Measurements from ENCODE around the gene POLR3K.

The POLR3K gene

DNA sequence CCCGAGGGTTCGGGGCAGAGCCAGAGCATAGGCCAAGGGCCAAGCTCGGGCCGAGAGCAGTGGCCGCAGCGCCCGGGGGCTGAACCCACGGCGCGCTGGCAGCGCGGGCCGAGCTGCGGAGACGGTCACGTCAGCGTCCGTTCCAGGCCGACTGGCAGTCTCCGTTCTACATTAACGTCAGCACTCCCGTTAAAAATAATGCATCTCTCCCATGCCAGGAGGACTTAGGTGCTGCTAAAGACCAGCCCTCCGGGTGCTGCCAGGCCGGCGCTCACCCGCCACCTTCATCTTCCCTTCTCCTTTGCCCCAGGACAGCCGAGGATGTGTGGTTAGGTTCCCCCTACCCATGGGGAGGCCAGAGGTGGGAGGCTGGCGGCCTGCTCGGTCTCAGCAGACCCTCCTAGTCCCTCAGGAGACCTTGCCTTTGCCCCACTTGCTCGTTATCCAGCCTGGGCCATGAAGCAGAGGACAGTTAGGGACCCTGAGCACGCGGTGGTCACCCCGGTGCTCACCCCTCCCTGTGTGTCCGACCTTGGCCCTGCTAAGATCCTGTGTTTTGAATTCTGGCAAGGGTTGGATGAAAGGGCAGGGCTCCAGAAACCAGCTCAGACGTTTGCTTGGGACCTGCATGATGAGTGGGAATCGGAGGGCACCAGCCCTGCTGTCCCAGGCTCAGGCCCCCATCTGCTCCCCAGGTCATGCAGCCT lies 25.2 kb upstream of the POLR3K start:
- no peak for DNase-seq

- DNase-seq = peak; percentile 29
Measured at GRCh38 chr16:77807-78443, 24.5 kb upstream of the POLR3K start, which contains the start of gene MPG. MPG (plus strand) TSS chr16:78225; CDS start chr16:78310, 85 bp downstream.

GRCh38 chr16:77273-77806 lies 23.9 kb upstream of the POLR3K start:
- no peak for DNase-seq

DNA sequence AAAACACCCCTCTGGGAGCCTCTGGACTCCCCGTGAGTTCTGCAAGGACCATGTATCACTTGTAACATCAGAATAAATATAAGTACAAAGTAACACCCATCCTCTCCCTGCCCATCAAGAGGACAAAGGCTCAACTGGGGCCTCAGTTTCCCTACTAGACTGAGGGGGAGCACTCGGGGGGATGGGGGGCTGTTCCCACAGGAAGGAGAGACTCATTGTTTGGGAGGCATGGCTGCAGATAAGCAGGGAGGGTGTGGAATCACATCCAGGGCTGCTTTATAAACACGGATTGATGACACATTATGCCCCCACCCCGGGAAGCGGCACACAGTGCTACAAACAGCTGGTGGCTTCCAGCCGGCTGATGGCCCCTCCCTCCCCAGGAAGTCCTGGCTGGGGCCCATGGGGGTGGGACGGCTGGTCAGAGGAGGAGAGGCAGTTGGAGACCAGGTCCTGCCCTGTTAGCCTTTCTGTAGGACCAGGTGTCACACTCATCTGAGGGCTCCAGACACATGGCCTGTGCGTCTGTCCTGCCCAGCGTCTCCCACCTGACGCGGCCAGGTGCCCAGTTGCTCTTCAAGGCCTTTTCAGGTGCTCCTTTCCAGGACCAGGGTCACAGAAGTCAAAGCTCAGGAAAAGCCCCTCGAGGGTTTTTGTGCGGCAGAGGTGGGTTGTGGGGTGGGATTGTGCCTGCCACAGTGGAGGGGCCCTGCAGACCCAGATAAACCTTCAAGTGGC lies 23.3 kb upstream of the POLR3K start:
- DNase-seq = no peak

GRCh38 chr16:75580-76501 lies 22.4 kb upstream of the POLR3K start:
- DNase-seq = no peak

DNA sequence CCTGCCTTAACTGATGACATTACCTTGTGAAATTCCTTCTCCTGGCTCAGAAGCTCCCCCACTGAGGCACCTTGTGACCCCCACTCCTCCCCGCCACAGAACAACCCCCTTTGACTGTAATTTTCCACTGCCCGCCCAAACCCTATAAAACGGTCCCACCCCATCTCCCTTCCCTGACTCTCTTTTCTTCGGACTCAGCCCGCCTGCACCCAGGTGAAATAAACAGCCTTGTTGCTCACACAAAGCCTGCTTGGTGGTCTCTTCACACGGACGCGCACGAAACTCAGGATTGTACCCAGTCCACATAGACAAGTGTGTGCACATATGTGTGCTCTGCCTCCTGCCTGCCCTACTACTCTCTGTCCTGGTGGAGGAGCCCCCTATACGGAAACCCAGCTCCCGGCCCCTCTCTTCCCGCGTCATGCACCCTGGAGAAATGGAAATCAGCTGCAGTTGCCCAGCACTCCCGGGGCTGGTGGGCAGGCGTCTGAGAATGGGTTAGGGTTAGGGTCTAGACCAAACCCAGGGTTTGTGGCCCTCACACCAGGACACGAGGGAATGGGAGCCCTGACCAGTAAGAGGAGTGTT lies 21.4 kb upstream of the POLR3K start:
- DNase-seq = no peak

- no peak for DNase-seq
Measured at GRCh38 chr16:74051-74746, 20.8 kb upstream of the POLR3K start.

DNA sequence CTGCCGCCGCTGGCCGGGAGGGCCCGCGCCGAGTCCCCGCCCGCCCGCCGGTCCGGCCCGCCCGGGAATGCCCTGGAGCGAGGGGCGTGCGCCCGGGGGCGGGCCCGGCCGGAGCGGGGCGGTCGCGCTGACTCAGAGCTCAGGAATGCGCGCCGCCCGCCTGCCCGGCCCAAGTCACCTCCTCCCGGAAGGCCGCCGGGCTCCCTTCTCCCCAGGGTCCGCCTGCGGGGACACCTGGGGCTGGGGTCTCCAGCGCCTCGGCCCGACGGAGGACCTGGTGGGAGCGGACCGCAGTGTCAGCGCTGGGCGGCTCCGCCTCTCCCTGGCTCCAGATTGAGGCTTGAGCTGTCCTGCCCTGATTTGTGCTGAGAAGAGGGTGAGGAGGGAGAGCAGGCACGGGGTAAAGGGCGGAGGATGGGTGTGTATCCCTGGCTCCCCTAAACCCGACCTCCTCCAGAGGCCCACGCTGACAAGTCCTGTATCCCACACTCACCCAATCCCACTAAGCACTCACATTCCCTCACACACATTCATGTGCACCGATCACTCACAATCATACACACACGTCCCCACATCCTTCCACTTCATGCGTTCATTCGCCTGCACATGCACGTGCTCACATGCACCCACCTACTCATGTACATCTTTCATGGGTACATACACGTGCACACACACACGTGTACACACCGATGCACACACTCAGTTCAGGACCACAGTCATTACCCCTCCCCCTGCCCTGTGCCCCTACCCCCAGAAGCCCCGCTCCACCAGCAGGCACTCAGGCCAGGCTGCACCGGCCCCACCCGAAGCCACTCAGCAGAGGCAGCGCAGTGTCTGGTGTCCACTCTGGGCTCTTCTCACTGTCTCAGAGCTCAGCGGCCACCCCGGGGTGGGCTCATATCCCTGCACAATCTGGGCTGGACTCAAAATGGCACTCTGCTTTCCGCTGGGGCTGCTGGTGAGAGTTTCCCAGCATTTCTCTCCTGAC lies 19.4 kb upstream of the POLR3K start, which contains the start of gene RHBDF1:
TSS of gene RHBDF1 (minus strand) at position 71 of the 988 bp plus-strand sequence. CDS start 7,616 bp downstream, outside the sequence.
- DNase-seq = no peak

- DNase-seq = no peak
Measured at GRCh38 chr16:71540-72401, 18.4 kb upstream of the POLR3K start.

DNA sequence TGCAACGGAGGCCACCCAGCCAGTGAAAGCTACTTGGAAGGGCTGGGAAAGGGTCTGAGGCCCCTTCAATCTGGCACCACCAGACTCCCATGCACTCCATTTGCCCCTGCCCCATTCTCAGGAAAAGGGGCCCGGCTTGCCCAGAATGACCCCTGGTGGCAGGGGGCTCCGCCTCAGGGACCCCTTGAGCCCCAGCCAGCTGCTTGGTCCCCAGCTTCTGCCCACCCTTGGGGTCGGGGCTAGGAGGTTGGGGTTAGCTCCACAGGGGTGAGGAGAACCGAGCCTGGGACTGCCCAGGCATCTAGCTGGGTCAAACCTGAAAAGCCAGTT lies 17.8 kb upstream of the POLR3K start:
- no peak for DNase-seq

DNA sequence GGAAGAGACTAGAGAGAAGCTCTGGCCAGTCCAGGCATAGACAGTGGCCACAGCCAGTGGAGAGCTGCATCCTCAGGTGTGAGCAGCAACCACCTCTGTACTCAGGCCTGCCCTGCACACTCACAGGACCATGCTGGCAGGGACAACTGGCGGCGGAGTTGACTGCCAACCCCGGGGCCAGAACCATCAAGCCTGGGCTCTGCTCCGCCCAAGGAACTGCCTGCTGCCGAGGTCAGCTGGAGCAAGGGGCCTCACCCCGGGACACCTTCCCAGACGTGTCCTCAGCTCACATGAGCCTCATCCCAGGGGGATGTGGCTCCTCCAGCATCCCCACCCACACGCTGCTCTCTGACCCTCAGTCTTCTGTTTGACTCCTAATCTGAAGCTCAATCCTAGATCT lies 15.8 kb upstream of the POLR3K start:
- DNase-seq = no peak

- DNase-seq = no peak
Measured at GRCh38 chr16:67884-68789, 14.7 kb upstream of the POLR3K start.

- no peak for DNase-seq
Measured at GRCh38 chr16:67183-67791, 13.9 kb upstream of the POLR3K start.

GRCh38 chr16:66309-67182 lies 13.1 kb upstream of the POLR3K start:
- no peak for DNase-seq

- DNase-seq = peak; percentile 37
Measured at GRCh38 chr16:65745-66144, 12.3 kb upstream of the POLR3K start.

DNA sequence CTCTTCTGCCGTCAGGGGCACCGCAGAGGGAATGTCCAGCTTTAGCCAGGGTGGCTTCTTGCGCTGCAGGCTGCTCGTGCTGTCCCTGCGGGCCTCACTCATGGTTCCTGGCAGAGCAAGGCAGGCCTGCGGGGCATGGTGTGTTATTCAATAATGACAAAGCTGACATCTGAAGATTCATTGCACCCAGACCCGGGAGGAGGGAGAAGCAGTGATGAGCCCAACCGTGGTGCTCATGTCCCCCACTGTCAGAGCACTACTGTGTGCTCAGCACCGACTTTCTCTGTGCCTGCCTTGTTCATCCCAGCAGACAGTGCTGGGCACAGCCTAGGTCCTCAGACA lies 11.5 kb upstream of the POLR3K start:
- DNase-seq = no peak

Measured in GOT3 (cell line).